Activated CD4-positive, alpha-beta memory T cell treated with anti-CD3 and anti-CD28 coated beads for 36 hours (primary cell): ENCODE data around the gene TMEM232. TPM values are rescaled to one million over a fixed set of nuclear protein-coding genes. Genes with fewer than 3 reads are reported as not detected.

Source experiments
- CTCF ChIA-PET: fragments of 350-600 bp; sonication (Branson Sonifier 250); formaldehyde crosslinking; loops from one replicate; lab custom pipeline; 2021; ENCODE audit warnings: antibody characterized with exemption, inconsistent platforms; lab: Charles Lee
- POLR2A ChIA-PET: fragments of 350-600 bp; sonication (Branson Sonifier 250); formaldehyde crosslinking; loops from one replicate; lab custom pipeline; 2021; ENCODE audit warnings: antibody characterized with exemption; lab: Charles Lee
- DNase-seq: peaks from one replicate; pipeline ENCODE4 v3.0.0-alpha.2; 2020
- H3K27ac Mint-ChIP-seq: one replicate; pipeline ENCODE4 v1.8.0; 2021; ENCODE audit warnings: mixed read lengths
- H3K27me3 Mint-ChIP-seq: one replicate; pipeline ENCODE4 v1.8.0; 2021; ENCODE audit warnings: mixed read lengths
- H3K36me3 Mint-ChIP-seq: one replicate; pipeline ENCODE4 v1.8.0; 2021; ENCODE audit warnings: mixed read lengths
- H3K4me1 Mint-ChIP-seq: one replicate; pipeline ENCODE4 v1.8.0; 2021; ENCODE audit warnings: low read depth, mixed read lengths
- H3K4me3 Mint-ChIP-seq: one replicate; pipeline ENCODE4 v1.8.0; 2021; ENCODE audit warnings: mild to moderate bottlenecking, mixed read lengths
- H3K9me3 Mint-ChIP-seq: one replicate; pipeline ENCODE4 v1.8.0; 2021; ENCODE audit warnings: mixed read lengths
- intact Hi-C: fragments of 100-400 bp; cut with micrococcal nuclease; formaldehyde crosslinking; loops from one replicate; pipeline ENCODE4 v1.15.1; 2023
- microRNA-seq: library from miRNA; unstranded; fragments of <30 nt; microRNA quantifications from one replicate; pipeline ENCODE4 v1.2.0, GENCODE V29; 2022; ENCODE audit warnings: borderline number of aligned reads, borderline microRNAs expressed, borderline replicate concordance
- total RNA-seq, 2 experiments: library from RNA; stranded (reverse); gene quantifications; one replicate each; pipeline ENCODE4 v1.2.3, GENCODE V29; 2021

Gene TMEM232
- total RNA-seq, 2 experiments from 2014 or later: 0.74 to 0.92 TPM

- peaks cover 2% of the 10 kb centered on the region for H3K27me3 Mint-ChIP-seq
- no peaks in the 10 kb centered on the region for H3K9me3 Mint-ChIP-seq
- CTCF ChIA-PET: no interaction called here
- POLR2A ChIA-PET: no interaction called here
- DNase-seq: no peak
- H3K27ac Mint-ChIP-seq: no peak overlapping the region
- H3K4me1 Mint-ChIP-seq: no peaks in the 10 kb centered on the region
- no peaks in the 10 kb centered on the region for H3K36me3 Mint-ChIP-seq
- intact Hi-C loops: no loop called here
- no peak overlapping the region for H3K4me3 Mint-ChIP-seq
Measured at GRCh38 chr5:110371011-110371724, 355.3 kb downstream of the TMEM232 start.

Small RNAs within 50 kb of the gene (microRNA-seq; reads per million reads assigned to microRNA genes)
- not detected for gene MIR548F3

Other genes with a start within 250 kb of the TMEM232 start
- gene SLC25A46, start 12.3 kb upstream of the TMEM232 start, total RNA-seq: 10 to 100 TPM; 35.4 to 37.6 TPM